ENCODE measurements around the gene APBB2. TPM values are rescaled to one million over a fixed set of nuclear protein-coding genes. Genes with fewer than 3 reads are reported as not detected.

The APBB2 gene
- total RNA-seq, 2 experiments from 2014 or later = 0.22 TPM; not detected in 1

GRCh38 chr4:41205854-41206460 is 8.4 kb downstream of the APBB2 start:
- H3K4me1 ChIP-seq (ENCODE audit: insufficient read depth, low read length) = no peaks in the 10 kb centered on the region
- Mint-ChIP-seq H3K36me3 (ENCODE audit: low read depth) (no peaks in the 10 kb centered on the region), H3K4me1 (ENCODE audit: low read depth) (no peaks in the 10 kb centered on the region), H3K9me3 (no peaks in the 10 kb centered on the region), H3K4me3 (no peak overlapping the region), H3K27me3 (peaks cover 64% of the 10 kb centered on the region), H3K27ac (no peak overlapping the region)
- POLR2A ChIA-PET = no interaction called here
- CTCF ChIA-PET = no interaction called here
- H3K27ac ChIP-seq (ENCODE audit: low read depth in 1 of 2, low read length in 2 of 2) = no peak overlapping the region
- ATAC-seq (ENCODE audit: poor library complexity) (no peak), DNase-seq (no peak)
- intact Hi-C loops (cut with DNase I, micrococcal nuclease) = no loop called here
- no peaks in the 10 kb centered on the region for H3K36me3 ChIP-seq (ENCODE audit: insufficient read depth, low read length)
- no peak overlapping the region for H3K4me3 ChIP-seq (ENCODE audit: low read length)
- no peaks in the 10 kb centered on the region for H3K9me3 ChIP-seq (ENCODE audit: control insufficient read depth in 1 of 2, insufficient read depth in 1 of 2, low read length in 2 of 2)
- H3K27me3 ChIP-seq (ENCODE audit: control insufficient read depth in 1 of 2, insufficient read depth in 2 of 2, low read length in 2 of 2) = peaks cover 0 to 3% of the 10 kb centered on the region in 2 experiments
- no peak for TF ChIP-seq CTCF (IDR thresholded peaks at IDR 0.05)

- intact Hi-C loops (cut with DNase I, micrococcal nuclease) = no loop called here
- no peak overlapping the region for H3K27ac Mint-ChIP-seq
- no peaks in the 10 kb centered on the region for H3K36me3 ChIP-seq (ENCODE audit: insufficient read depth, low read length)
- no peak overlapping the region for H3K4me3 ChIP-seq (ENCODE audit: low read length)
- no peak overlapping the region for H3K4me3 Mint-ChIP-seq
- H3K27me3 Mint-ChIP-seq = peaks cover 65% of the 10 kb centered on the region
- no peaks in the 10 kb centered on the region for H3K4me1 ChIP-seq (ENCODE audit: insufficient read depth, low read length)
- H3K27me3 ChIP-seq (ENCODE audit: control insufficient read depth in 1 of 2, insufficient read depth in 2 of 2, low read length in 2 of 2) = peaks cover 0 to 3% of the 10 kb centered on the region in 2 experiments
- no peaks in the 10 kb centered on the region for H3K9me3 Mint-ChIP-seq
- ChIA-PET CTCF (no interaction called here), POLR2A (no interaction called here)
- ATAC-seq (ENCODE audit: poor library complexity) (no peak), DNase-seq (no peak)
- H3K4me1 Mint-ChIP-seq (ENCODE audit: low read depth) = no peaks in the 10 kb centered on the region
- H3K36me3 Mint-ChIP-seq (ENCODE audit: low read depth) = no peaks in the 10 kb centered on the region
- no peak overlapping the region for H3K27ac ChIP-seq (ENCODE audit: low read depth in 1 of 2, low read length in 2 of 2)
- no peaks in the 10 kb centered on the region for H3K9me3 ChIP-seq (ENCODE audit: control insufficient read depth in 1 of 2, insufficient read depth in 1 of 2, low read length in 2 of 2)
- TF ChIP-seq CTCF (IDR thresholded peaks at IDR 0.05) = no peak
Observed at GRCh38 chr4:41205130-41205529, 9.2 kb downstream of the APBB2 start.

- H3K27me3 Mint-ChIP-seq = peaks cover 58% of the 10 kb centered on the region
- H3K9me3 Mint-ChIP-seq = no peaks in the 10 kb centered on the region
- CTCF ChIA-PET = no interaction called here
- POLR2A ChIA-PET = no interaction called here
- no peak overlapping the region for H3K4me3 Mint-ChIP-seq
- H3K27ac ChIP-seq (ENCODE audit: low read depth in 1 of 2, low read length in 2 of 2) = no peak overlapping the region
- DNase-seq (no peak), ATAC-seq (ENCODE audit: poor library complexity) (no peak)
- intact Hi-C loops (cut with DNase I, micrococcal nuclease) = no loop called here
- no peaks in the 10 kb centered on the region for H3K36me3 Mint-ChIP-seq (ENCODE audit: low read depth)
- H3K4me1 Mint-ChIP-seq (ENCODE audit: low read depth) = no peaks in the 10 kb centered on the region
- no peaks in the 10 kb centered on the region for H3K36me3 ChIP-seq (ENCODE audit: insufficient read depth, low read length)
- TF ChIP-seq CTCF (IDR thresholded peaks at IDR 0.05) = no peak
- H3K27ac Mint-ChIP-seq = no peak overlapping the region
- peaks cover 0 to 3% of the 10 kb centered on the region in 2 experiments for H3K27me3 ChIP-seq (ENCODE audit: control insufficient read depth in 1 of 2, insufficient read depth in 2 of 2, low read length in 2 of 2)
- no peak overlapping the region for H3K4me3 ChIP-seq (ENCODE audit: low read length)
- no peaks in the 10 kb centered on the region for H3K9me3 ChIP-seq (ENCODE audit: control insufficient read depth in 1 of 2, insufficient read depth in 1 of 2, low read length in 2 of 2)
- no peaks in the 10 kb centered on the region for H3K4me1 ChIP-seq (ENCODE audit: insufficient read depth, low read length)
Observed at GRCh38 chr4:41204400-41204978, 9.9 kb downstream of the APBB2 start.
